HCT116 (cell line): ENCODE results near the gene EIF1AD. TPM values are rescaled to one million over a fixed set of nuclear protein-coding genes. Genes with fewer than 3 reads are reported as not detected.
A peak's percentile ranks its signal among the peaks of the same experiment; 100 is the strongest.

Experiments used
- ATAC-seq: fragments of 200-7000 bp; cut with Tn5 transposase; 2 replicates; pipeline ENCODE4 v1.9.1; 2020; ENCODE audit warnings: mild to moderate bottlenecking, moderate library complexity
- BruUV-seq: library from RNA; stranded (reverse); fragments of 400-500 nt; replicated peaks from 2 replicates; lab custom pipeline; 2021; lab: Mats Ljungman, UMichigan
- CTCF ChIA-PET: fragments of 300-600 bp; sonication (Branson Sonifier 250); formaldehyde crosslinking; loops from one replicate; lab custom pipeline; 2021; ENCODE audit warnings: antibody characterized with exemption; lab: Charles Lee
- POLR2A ChIA-PET: fragments of 300-600, 350-600 bp; sonication (Branson Sonifier 250); formaldehyde crosslinking; loops from one replicate; lab custom pipeline; 2021; ENCODE audit warnings: antibody characterized with exemption; lab: Charles Lee
- RAD21 ChIA-PET, 2 experiments: fragments of 300-600 bp; sonication (Branson Sonifier 250); formaldehyde crosslinking; loops; one replicate each; lab custom pipeline; 2023; ENCODE audit warnings: low total read pairs in 2 of 2; ENCODE audit not compliant: uncharacterized antibody in 2 of 2, unreplicated experiment in 2 of 2, low non-redundant PET in 1 of 2; lab: Charles Lee
- DNase-seq: peaks from one replicate; pipeline ENCODE4 v3.0.0-alpha.2; 2010; ENCODE audit warnings: low read depth, low spot score
- H2AFZ ChIP-seq: fragments of 200-600 bp; shearing (Covaris generic), sonication (generic); 2 replicates; pipeline ENCODE4 v1.6.1; 2017; ENCODE audit warnings: low read depth, mixed run types, mixed read lengths, antibody characterized with exemption, low read length; ENCODE audit not compliant: poor library complexity, severe bottlenecking
- H3K27ac ChIP-seq: 2 replicates; pipeline ENCODE4 v1.5.1; 2012; ENCODE audit warnings: low read depth, low read length
- H3K27me3 ChIP-seq: fragments of 200-600 bp; sonication (generic); 2 replicates; pipeline ENCODE4 v1.6.1; 2016; ENCODE audit warnings: mixed run types, low read length, mixed read lengths; ENCODE audit not compliant: insufficient read depth
- H3K36me3 ChIP-seq, 2 experiments: fragments of 200-500 bp in 1 of 2; fragments of 200-600 bp in 1 of 2; sonication (Bioruptor generic) in 1 of 2; sonication (generic) in 1 of 2; 2 replicates each; pipeline versions ENCODE4 v1.5.1 to v1.6.1; 2014 to 2016; ENCODE audit warnings: low read length in 2 of 2, inconsistent platforms in 1 of 2, mixed read lengths in 1 of 2, mixed run types in 1 of 2; ENCODE audit not compliant: insufficient read depth in 2 of 2, control insufficient read depth in 1 of 2
- H3K4me1 ChIP-seq, 2 experiments: fragments of 200-600 bp in 1 of 2; sonication (generic) in 1 of 2; 2 replicates each; pipeline versions ENCODE4 v1.5.1 to v1.6.1; 2012 to 2017; ENCODE audit warnings: low read length in 2 of 2, inconsistent platforms in 1 of 2, mild to moderate bottlenecking in 1 of 2, mixed read lengths in 1 of 2, mixed run types in 1 of 2, moderate library complexity in 1 of 2; ENCODE audit not compliant: insufficient read depth in 2 of 2, control insufficient read depth in 1 of 2
- H3K4me2 ChIP-seq: fragments of 200-600 bp; sonication (generic); 2 replicates; pipeline ENCODE4 v1.6.1; 2017; ENCODE audit warnings: mixed run types, low read length, mixed read lengths
- H3K4me3 ChIP-seq, 2 experiments: fragments of 200-600 bp in 1 of 2; sonication (generic) in 1 of 2; replicated peaks in 1 of 2; 2 replicates each; pipeline ENCODE4 v1.5.1; 2011 to 2016; ENCODE audit warnings: low read length in 2 of 2, control low read depth in 1 of 2, low read depth in 1 of 2, mild to moderate bottlenecking in 1 of 2, mixed read lengths in 1 of 2, mixed run types in 1 of 2
- H3K79me2 ChIP-seq: fragments of 200-600 bp; sonication (generic); 2 replicates; pipeline ENCODE4 v1.6.1; 2017; ENCODE audit warnings: mild to moderate bottlenecking, mixed run types, low read length, moderate library complexity, mixed read lengths; ENCODE audit not compliant: insufficient read depth
- H3K9ac ChIP-seq: fragments of 200-600 bp; sonication (generic); 2 replicates; pipeline ENCODE4 v1.6.1; 2016; ENCODE audit warnings: low read length, mixed read lengths
- H3K9me2 ChIP-seq: fragments of 200-600 bp; sonication (generic), shearing (Covaris generic); 2 replicates; pipeline ENCODE4 v1.6.1; 2017; ENCODE audit warnings: mixed run types, mild to moderate bottlenecking, moderate library complexity; ENCODE audit not compliant: insufficient read depth
- H3K9me3 ChIP-seq, 2 experiments: fragments of 200-500 bp in 1 of 2; fragments of 200-600 bp in 1 of 2; sonication (Bioruptor generic) in 1 of 2; sonication (generic) in 1 of 2; 2 replicates each; pipeline ENCODE4 v1.6.1; 2014 to 2017; ENCODE audit warnings: low read length in 2 of 2, mixed read lengths in 2 of 2, inconsistent platforms in 1 of 2, low read depth in 1 of 2, mild to moderate bottlenecking in 1 of 2, mixed run types in 1 of 2, moderate library complexity in 1 of 2; ENCODE audit not compliant: control insufficient read depth in 1 of 2, insufficient read depth in 1 of 2
- H4K20me1 ChIP-seq: fragments of 200-600 bp; sonication (generic), shearing (Covaris generic); 2 replicates; pipeline ENCODE4 v1.6.1; 2017; ENCODE audit warnings: mixed run types, mild to moderate bottlenecking, moderate library complexity; ENCODE audit not compliant: insufficient read depth
- ATF3 ChIP-seq: IDR thresholded peaks from 2 replicates; pipeline ENCODE4 v1.6.1; 2012
- CBX3 ChIP-seq: IDR thresholded peaks from 2 replicates; pipeline ENCODE4 v1.6.1; 2012; ENCODE audit warnings: low read depth
- CTCF ChIP-seq, 3 experiments: fragments of 200-600 bp in 1 of 3; sonication (generic) in 1 of 3; IDR thresholded peaks in 2 of 3; conservative IDR thresholded peaks in 1 of 3; 2 replicates each; pipeline ENCODE4 v1.5.1; 2012 to 2017; ENCODE audit warnings: low read depth in 2 of 3, low read length in 2 of 3, antibody characterized with exemption in 1 of 3, borderline replicate concordance in 1 of 3, control low read depth in 1 of 3, mild to moderate bottlenecking in 1 of 3, mixed read lengths in 1 of 3, mixed run types in 1 of 3, moderate library complexity in 1 of 3; ENCODE audit not compliant: insufficient read depth in 1 of 3
- EGR1 ChIP-seq: IDR thresholded peaks from 2 replicates; pipeline ENCODE4 v1.6.1; 2012; ENCODE audit warnings: low read depth
- ELF1 ChIP-seq: IDR thresholded peaks from 2 replicates; pipeline ENCODE4 v1.6.1; 2012; ENCODE audit warnings: low read depth, borderline replicate concordance
- EZH2 ChIP-seq: fragments of 200-600 bp; sonication (generic); IDR thresholded peaks from 2 replicates; pipeline ENCODE4 v1.6.1; 2017; ENCODE audit warnings: antibody characterized with exemption, mixed run types
- EZH2phosphoT487 ChIP-seq: fragments of 200-600 bp; IDR thresholded peaks from 2 replicates; pipeline ENCODE4 v1.6.1; 2018; ENCODE audit warnings: antibody characterized with exemption, borderline replicate concordance
- FOSL1 ChIP-seq: IDR thresholded peaks from 2 replicates; pipeline ENCODE4 v1.6.1; 2012; ENCODE audit warnings: low read depth
- JUND ChIP-seq: IDR thresholded peaks from 2 replicates; pipeline ENCODE4 v1.6.1; 2012
- POLR2A ChIP-seq: IDR thresholded peaks from 2 replicates; pipeline ENCODE4 v1.7.0; 2011; ENCODE audit warnings: borderline replicate concordance; ENCODE audit not compliant: insufficient read depth, insufficient read length; ENCODE audit errors: extremely low read depth
- POLR2AphosphoS5 ChIP-seq: IDR thresholded peaks from 2 replicates; pipeline ENCODE4 v1.6.1; 2011; ENCODE audit warnings: mild to moderate bottlenecking, low read depth, low read length, moderate library complexity
- RAD21 ChIP-seq: IDR thresholded peaks from 2 replicates; pipeline ENCODE4 v1.6.1; 2012; ENCODE audit warnings: low read depth, mild to moderate bottlenecking
- SIN3A ChIP-seq: IDR thresholded peaks from 2 replicates; pipeline ENCODE4 v1.6.1; 2012; ENCODE audit warnings: low read depth
- YY1 ChIP-seq: IDR thresholded peaks from 2 replicates; pipeline ENCODE4 v1.6.1; 2011; ENCODE audit warnings: low read length, low read depth, moderate library complexity, mild to moderate bottlenecking; ENCODE audit not compliant: insufficient replicate concordance; ENCODE audit errors: extremely low read depth
- ZBTB33 ChIP-seq: IDR thresholded peaks from 2 replicates; pipeline ENCODE4 v1.6.1; 2011; ENCODE audit warnings: mild to moderate bottlenecking, low read length, moderate library complexity; ENCODE audit not compliant: insufficient replicate concordance; ENCODE audit errors: extremely low read depth
- intact Hi-C: fragments of 100-400 bp; cut with micrococcal nuclease; formaldehyde crosslinking; loops from 2 replicates; pipeline ENCODE4 v1.10.0; 2022
- total RNA-seq: library from RNA; stranded (reverse); gene quantifications from one replicate; pipeline ENCODE4 v1.2.1, GENCODE V29; 2021; ENCODE audit not compliant: unreplicated experiment
- TF ChIP-seq, protein P1 (sequence below): IDR thresholded peaks from 2 replicates; pipeline ENCODE4 v1.6.1; 2012

EIF1AD gene
- total RNA-seq, 1 experiment from 2014 or later: 45.5 TPM

- peak overlapping the region; percentile 45 for H3K27ac ChIP-seq
- H3K9me3 ChIP-seq: no peaks in the 10 kb centered on the region
- H4K20me1 ChIP-seq: no peaks in the 10 kb centered on the region
- peak overlapping the region; percentile 72 for H3K4me2 ChIP-seq
- RAD21 ChIA-PET: no interaction called here
- no peak for DNase-seq
- POLR2A ChIA-PET: interaction anchor here (0.9 to 2.6 kb wide), 2 partner anchors 10 to 11 kb away, joined by 3 to 17 read pairs; partner anchors contain the start of genes BANF1 and EIF1AD
- peak overlapping the region; percentile 44 to 50 for H3K4me3 ChIP-seq
- intact Hi-C loops: no loop called here
- H3K36me3 ChIP-seq: no peaks in the 10 kb centered on the region
- no peaks in the 10 kb centered on the region for H3K9me2 ChIP-seq
- ATAC-seq: no peak
- H3K4me1 ChIP-seq: peaks cover 68 to 95% of the 10 kb centered on the region in 2 experiments
- H2AFZ ChIP-seq: no peak overlapping the region
- H3K27me3 ChIP-seq: no peaks in the 10 kb centered on the region
- no TSS peak for BruUV-seq
- TF ChIP-seq EZH2 (no peak), JUND (no peak), ELF1 (no peak), SIN3A (no peak), EZH2phosphoT487 (no peak), ATF3 (no peak), FOSL1 (no peak), CBX3 (no peak), POLR2A (no peak), CTCF (IDR thresholded peaks at IDR 0.05 in 2 of 3, conservative IDR thresholded peaks at IDR 0.05 in 1 of 3; ENCODE audit: borderline replicate concordance in 1 of 3, insufficient read depth in 1 of 3, low read depth in 2 of 3, low read length in 2 of 3) (no peak), POLR2AphosphoS5 (peak; percentile 16; the same call in 1 of the 2 replicates), YY1 (no peak), ZBTB33 (peak; percentile 15), RAD21 (no peak), EGR1 (no peak)
- TF ChIP-seq, protein P1, sequence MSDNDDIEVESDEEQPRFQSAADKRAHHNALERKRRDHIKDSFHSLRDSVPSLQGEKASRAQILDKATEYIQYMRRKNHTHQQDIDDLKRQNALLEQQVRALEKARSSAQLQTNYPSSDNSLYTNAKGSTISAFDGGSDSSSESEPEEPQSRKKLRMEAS: no peak
- peaks cover 11% of the 10 kb centered on the region; the same call in 1 of the 2 replicates for H3K79me2 ChIP-seq
- CTCF ChIA-PET: interaction anchor here (3.2 kb wide), 1 partner anchor 9 kb away, joined by 22 read pairs; no protein-coding TSS in a partner anchor
- peak overlapping the region; percentile 57 for H3K9ac ChIP-seq
Observed at GRCh38 chr11:66012946-66013761, 11.2 kb upstream of the EIF1AD start.
